Heart left ventricle (tissue), 16 donors: ENCODE data around the gene LAMA4. TPM values are rescaled to one million over a fixed set of nuclear protein-coding genes. Genes with fewer than 3 reads are reported as not detected.

ENCODE experiments used
- ATAC-seq, 4 donors: fragments of 200-7000 bp; cut with Tn5 transposase; one replicate each; pipeline ENCODE4 v1.9.1; 2020 to 2022; ENCODE audit warnings: moderate library complexity in 4 of 4, mild to moderate bottlenecking in 3 of 4, moderate number of reproducible peaks in 1 of 4
- DNase-seq, 5 donors: peaks; one replicate each; pipeline ENCODE4 v3.0.0-alpha.2; 2020
- H3K27ac ChIP-seq, 12 donors: fragments of 200-600 bp; sonication (generic) in 4 of 12; one replicate each; pipeline versions ENCODE4 v1.5.0 to v1.8.0; 2016 to 2022; ENCODE audit warnings: mild to moderate bottlenecking in 2 of 12
- H3K27me3 ChIP-seq, 9 donors: fragments of 200-600 bp; sonication (generic) in 2 of 9; one replicate each; pipeline versions ENCODE4 v1.5.1 to v1.8.0; 2016 to 2022; ENCODE audit warnings: mild to moderate bottlenecking in 3 of 9
- H3K36me3 ChIP-seq, 9 donors: fragments of 200-600 bp; sonication (generic) in 2 of 9; one replicate each; pipeline versions ENCODE4 v1.5.0 to v1.8.0; 2018 to 2022; ENCODE audit warnings: mild to moderate bottlenecking in 2 of 9
- H3K4me1 ChIP-seq, 12 donors: fragments of 200-600 bp; sonication (generic) in 4 of 12; one replicate each; pipeline versions ENCODE4 v1.5.0 to v1.8.0; 2016 to 2022; ENCODE audit warnings: mild to moderate bottlenecking in 3 of 12
- H3K4me3 ChIP-seq, 12 donors: fragments of 200-600 bp; sonication (generic) in 4 of 12; one replicate each; pipeline versions ENCODE4 v1.5.0 to v1.8.0; 2017 to 2022; ENCODE audit warnings: mild to moderate bottlenecking in 9 of 12, moderate library complexity in 4 of 12
- H3K9me3 ChIP-seq, 12 donors: fragments of 200-600 bp; sonication (generic) in 4 of 12; one replicate each; pipeline versions ENCODE4 v1.5.0 to v1.8.0; 2016 to 2022; ENCODE audit warnings: mild to moderate bottlenecking in 1 of 12
- POLR2A ChIP-seq, 2 donors: fragments of 450-650 bp; IDR thresholded peaks; one replicate each; pipeline ENCODE4 v1.6.1; 2017; ENCODE audit warnings: antibody characterized with exemption in 2 of 2, mild to moderate bottlenecking in 2 of 2, moderate library complexity in 2 of 2
- WGBS, 4 donors: extraction: QIAGEN DNeasy Blood & Tissue Kit in 2 of 4; methylation state at CpG; one replicate each; pipeline versions ENCODE4 v1.1.5 to v1.1.7; 2013 to 2018; 5-methylcytosine and 5-hydroxymethylcytosine counted together
- intact Hi-C, 10 donors: fragments of 100-400 bp; cut with DNase I; formaldehyde crosslinking; loops; one replicate each; pipeline versions ENCODE4 v1.11.1 to v1.14.2; 2022
- polyA plus RNA-seq, 2 donors: library from polyadenylated mRNA; stranded (reverse); fragments of 200-250 nt; gene quantifications; one replicate each; pipeline ENCODE4 v1.2.3, GENCODE V29; 2013
- total RNA-seq, 9 donors: library from RNA; depleted of rRNA in 2 of 9; stranded (reverse); fragments of >200 nt in 2 of 9; fragmentation: NEBNext Ultra II Directional in 3 of 9; extraction: Animal tissue kit (Norgen Biotek cat#: 25700) in 3 of 9; gene quantifications; one replicate each; pipeline versions ENCODE4 v1.1.0 to v1.2.4, GENCODE V29; 2016 to 2023
- TF ChIP-seq, protein P1 (sequence below), 12 donors: fragments of 200-600 bp; sonication (generic) in 4 of 12; IDR thresholded peaks; one replicate each; pipeline versions ENCODE4 v1.5.0 to v1.8.0; 2018 to 2022; ENCODE audit warnings: antibody characterized with exemption in 12 of 12, mild to moderate bottlenecking in 5 of 12
- donor health status: ischemic (EF 13 %, LVEDD 7.1; RV severe dilation, severe dysfunction).
- donor health status: healthy with polysubstance abuse.
- donor health status: DM: no; HTN: yes; CAD: no.
- donor health status: DM: no; HTN: no; CAD: no.
- donor health status: ischemic (EF 25% LVEDD 6.9; RV normal size, moderate dysfunction).
- donor health status: ischemic (EF 25% LVEDD 5.7; RV mildly dilated, moderate dysfunction).
- donor health status: healthy.
- donor health status: DM: yes; HTN: yes; CAD: no.
- donor health status: ischemic (EF 35%, LVEDD 5.7; RV mildly dilated, moderate dysfunction).
- donor health status: nonischemic (EF 11% LVEDD 7.7; RV severe dilation, severe dysfunction).
- donor health status: DM: yes; HTN: yes; CAD: no.
- donor health status: PGD.
- donor health status: ischemic (EF 29% LVEDD 5.4; RV normal size, mild dysfunction).
- donor health status: nonischemic (EF 23%, LVEDD 6.1; RV moderate dilation, normal function).

The LAMA4 gene
- total and polyA plus RNA-seq, 11 donors, result 23.8 to 132 (median 56.9) TPM

GRCh38 chr6:112210852-112211251, 43.5 kb downstream of the LAMA4 start:
- H3K27ac ChIP-seq, result no peak overlapping the region

GRCh38 chr6:112209131-112209530, 45.2 kb downstream of the LAMA4 start:
- TF ChIP-seq POLR2A (IDR thresholded peaks at IDR 0.05), result no peak
- TF ChIP-seq, protein P1, sequence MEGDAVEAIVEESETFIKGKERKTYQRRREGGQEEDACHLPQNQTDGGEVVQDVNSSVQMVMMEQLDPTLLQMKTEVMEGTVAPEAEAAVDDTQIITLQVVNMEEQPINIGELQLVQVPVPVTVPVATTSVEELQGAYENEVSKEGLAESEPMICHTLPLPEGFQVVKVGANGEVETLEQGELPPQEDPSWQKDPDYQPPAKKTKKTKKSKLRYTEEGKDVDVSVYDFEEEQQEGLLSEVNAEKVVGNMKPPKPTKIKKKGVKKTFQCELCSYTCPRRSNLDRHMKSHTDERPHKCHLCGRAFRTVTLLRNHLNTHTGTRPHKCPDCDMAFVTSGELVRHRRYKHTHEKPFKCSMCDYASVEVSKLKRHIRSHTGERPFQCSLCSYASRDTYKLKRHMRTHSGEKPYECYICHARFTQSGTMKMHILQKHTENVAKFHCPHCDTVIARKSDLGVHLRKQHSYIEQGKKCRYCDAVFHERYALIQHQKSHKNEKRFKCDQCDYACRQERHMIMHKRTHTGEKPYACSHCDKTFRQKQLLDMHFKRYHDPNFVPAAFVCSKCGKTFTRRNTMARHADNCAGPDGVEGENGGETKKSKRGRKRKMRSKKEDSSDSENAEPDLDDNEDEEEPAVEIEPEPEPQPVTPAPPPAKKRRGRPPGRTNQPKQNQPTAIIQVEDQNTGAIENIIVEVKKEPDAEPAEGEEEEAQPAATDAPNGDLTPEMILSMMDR (IDR thresholded peaks at IDR 0.05), result no peak
- 75 to 91% (median 88%) methylated on average over 2 of the region's 2 CpGs for WGBS, 4 donors
- no peak for DNase-seq
- Histone ChIP-seq H3K36me3 (peaks cover 0 to 96% (median 20%) of the 10 kb centered on the region in 9 donors), H3K9me3 (no peaks in the 10 kb centered on the region), H3K4me3 (no peak overlapping the region), H3K27ac (peak overlapping the region in 1 of 12 donors; percentile 47), H3K4me1 (peaks cover 0 to 44% (median 18%) of the 10 kb centered on the region in 12 donors), H3K27me3 (no peaks in the 10 kb centered on the region)
- intact Hi-C loops, result loop anchor here in 1 of 10 donors (5.0 kb wide), 1 partner anchor 43 kb away; the partner anchor contains the start of gene LAMA4
- ATAC-seq, result no peak

More at GRCh38 chr6:112210852-112211251, 43.5 kb downstream of the LAMA4 start:
- Histone ChIP-seq H3K4me1 (peaks cover 11 to 44% (median 26%) of the 10 kb centered on the region in 12 donors), H3K4me3 (no peak overlapping the region), H3K27me3 (no peaks in the 10 kb centered on the region), H3K36me3 (peaks cover 0 to 93% (median 18%) of the 10 kb centered on the region in 9 donors), H3K9me3 (no peaks in the 10 kb centered on the region)
- intact Hi-C loops, result loop anchor here in 1 of 10 donors (1.0 kb wide), 1 partner anchor 8 kb away; no protein-coding TSS in a partner anchor
- ATAC-seq (no peak), DNase-seq (no peak)
- 82 to 93% (median 86%) methylated on average over 2 of the region's 2 CpGs for WGBS, 4 donors
- TF ChIP-seq, protein P1 (IDR thresholded peaks at IDR 0.05), result no peak
- no peak for TF ChIP-seq POLR2A (IDR thresholded peaks at IDR 0.05)

GRCh38 chr6:112207776-112208175, 46.6 kb downstream of the LAMA4 start:
- Histone ChIP-seq H3K4me1 (peaks cover 0 to 44% (median 21%) of the 10 kb centered on the region in 12 donors), H3K27ac (peak overlapping the region in 1 of 12 donors; percentile 65), H3K4me3 (no peak overlapping the region), H3K27me3 (no peaks in the 10 kb centered on the region), H3K36me3 (peaks cover 0 to 92% (median 20%) of the 10 kb centered on the region in 9 donors), H3K9me3 (no peaks in the 10 kb centered on the region)
- TF ChIP-seq POLR2A (IDR thresholded peaks at IDR 0.05), result no peak
- TF ChIP-seq, protein P1 (IDR thresholded peaks at IDR 0.05), result no peak
- 72 to 89% (median 84%) methylated on average over 2 of the region's 2 CpGs for WGBS, 4 donors
- ATAC-seq, result no peak
- intact Hi-C loops, result loop anchor here in 1 of 10 donors (5.0 kb wide), 1 partner anchor 45 kb away; the partner anchor contains the start of gene LAMA4
- no peak for DNase-seq

GRCh38 chr6:112207131-112207530, 47.2 kb downstream of the LAMA4 start:
- Histone ChIP-seq H3K27me3 (no peaks in the 10 kb centered on the region), H3K4me3 (no peak overlapping the region), H3K36me3 (peaks cover 0 to 92% (median 20%) of the 10 kb centered on the region in 9 donors), H3K9me3 (no peaks in the 10 kb centered on the region), H3K27ac (peak overlapping the region in 1 of 12 donors; percentile 65), H3K4me1 (peaks cover 0 to 50% (median 23%) of the 10 kb centered on the region in 12 donors)
- TF ChIP-seq, protein P1 (IDR thresholded peaks at IDR 0.05), result no peak
- TF ChIP-seq POLR2A (IDR thresholded peaks at IDR 0.05), result no peak
- DNase-seq, result no peak
- intact Hi-C loops, result loop anchor here in 1 of 10 donors (5.0 kb wide), 1 partner anchor 45 kb away; the partner anchor contains the start of gene LAMA4
- ATAC-seq, result no peak
- 94 to 97% (median 96%) methylated on average over 4 of the region's 4 CpGs for WGBS, 4 donors
